Effector CD8-positive, alpha-beta T cell (primary cell): Measurements from ENCODE around the gene CDK17.
"Not testable (repeated sequence)": the region's sequence is repeated elsewhere in the genome, so short reads cannot be mapped to it uniquely, and the experiment has no call there.

Source experiments
- DNase-seq: peaks from one replicate; lab custom pipeline; 2025; lab: John Stamatoyannopoulos, UW

CDK17 gene

DNA sequence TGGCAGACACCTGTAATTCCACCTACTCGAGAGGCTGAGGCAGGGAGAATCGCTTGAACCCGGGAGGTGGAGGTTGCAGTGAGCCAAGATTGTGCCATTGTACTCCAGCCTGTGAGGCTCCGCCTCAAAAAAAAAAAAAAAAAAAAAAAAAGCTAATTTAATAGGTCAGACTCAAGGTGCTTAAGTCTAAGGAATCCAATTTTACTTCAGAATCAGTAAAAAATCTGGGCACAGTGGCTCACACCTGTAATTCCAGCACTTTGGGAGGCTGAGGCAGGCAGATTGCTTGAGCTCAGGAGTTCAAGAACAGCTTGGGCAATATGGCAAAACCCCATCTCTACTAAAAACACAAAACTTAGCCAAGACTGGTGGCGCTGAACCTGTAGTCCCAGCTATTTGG, 7.0 kb downstream of the CDK17 start:
- DNase-seq = not testable (repeated sequence)

DNA sequence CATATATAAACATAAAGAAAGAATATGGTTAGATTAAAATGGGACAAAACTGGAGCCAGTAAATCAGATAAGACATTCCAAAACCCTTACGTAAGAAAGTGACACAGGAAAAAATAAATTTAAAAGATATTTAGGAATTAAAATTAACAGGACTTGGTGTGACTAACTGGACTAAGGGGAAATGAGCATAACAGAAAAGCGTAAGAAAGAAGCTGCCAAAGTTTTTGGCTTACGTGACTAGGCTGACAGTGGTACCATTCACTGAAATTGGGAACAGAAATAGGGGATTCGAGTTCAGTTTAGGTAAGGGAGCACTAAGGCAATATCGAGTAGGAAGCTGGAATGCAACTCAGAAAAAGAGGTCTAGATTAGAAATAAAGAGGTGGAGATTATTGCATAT, 7.8 kb downstream of the CDK17 start:
- DNase-seq = no peak

DNA sequence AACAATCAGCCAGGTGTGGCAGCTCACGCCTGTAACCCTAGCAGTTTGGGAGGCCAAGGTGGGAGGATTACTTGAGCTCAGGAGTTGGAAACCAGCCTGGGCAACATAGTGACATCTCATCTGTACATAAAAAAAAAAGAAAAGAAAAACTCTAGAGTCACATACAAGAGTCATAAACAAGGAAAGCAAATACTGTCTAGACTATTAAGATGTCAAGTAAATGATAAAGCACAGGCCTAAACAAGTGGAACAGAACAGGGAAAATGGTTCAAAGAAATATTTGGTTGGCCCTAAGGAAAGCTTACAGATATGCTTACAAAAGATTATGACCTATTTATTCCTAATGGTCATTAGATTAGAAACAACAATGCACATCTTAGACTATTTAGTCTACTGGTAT, 12.3 kb downstream of the CDK17 start:
- no peak for DNase-seq

DNA sequence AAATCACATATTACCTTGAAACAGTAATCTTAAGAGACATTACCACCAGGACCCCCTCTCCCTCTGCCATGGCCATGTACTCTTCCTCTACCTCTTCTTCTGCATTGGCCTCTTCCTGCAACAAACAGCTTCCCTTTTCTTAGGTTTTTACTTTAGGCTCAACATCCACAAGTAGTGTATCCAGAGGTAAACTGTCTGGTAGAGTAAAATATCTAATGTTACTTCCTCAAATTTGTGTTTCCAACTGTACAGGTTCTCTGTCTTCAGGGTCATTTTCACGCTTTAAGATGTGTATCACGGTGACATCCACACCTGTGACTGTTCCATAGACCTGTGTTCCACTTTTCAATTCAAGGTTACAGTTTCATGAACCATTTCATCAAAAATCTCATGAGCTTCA, 13.4 kb downstream of the CDK17 start:
- no peak for DNase-seq

DNA sequence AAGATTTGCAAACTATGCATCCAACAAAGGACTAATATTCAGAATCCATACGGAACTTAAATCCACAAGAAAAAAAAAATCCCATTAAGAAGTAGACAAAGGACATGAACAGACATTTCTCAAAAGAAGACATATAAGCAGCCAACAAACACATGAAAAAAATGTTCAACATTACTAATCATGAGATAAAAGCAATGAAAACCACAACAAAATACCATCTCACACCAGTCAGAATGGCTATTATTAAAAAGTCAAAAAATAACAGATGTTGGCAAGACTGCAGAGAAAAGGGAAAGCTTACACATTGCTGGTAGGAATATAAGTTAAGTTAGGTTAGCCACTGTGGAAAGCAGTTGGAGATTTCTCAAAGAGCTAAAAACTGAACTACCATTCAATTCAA, 16.2 kb downstream of the CDK17 start:
- no peak for DNase-seq

DNA sequence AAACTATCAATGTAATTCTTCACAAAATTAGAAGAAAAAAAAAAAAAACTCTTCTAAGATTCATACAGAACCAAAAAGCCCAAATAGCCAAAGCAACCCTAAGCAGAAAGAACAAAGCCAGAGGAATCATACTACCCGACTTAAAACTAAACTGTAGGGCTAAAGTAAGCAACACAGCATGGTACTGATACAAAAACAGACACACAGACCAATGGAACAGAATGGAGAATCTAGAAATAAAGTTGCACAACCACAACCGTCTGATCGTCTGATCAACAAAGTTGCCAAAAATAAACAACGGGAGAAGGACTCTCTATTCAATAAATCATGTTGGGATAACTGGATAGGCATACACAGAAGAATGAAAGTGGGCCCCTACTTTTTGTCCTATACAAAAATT, 16.9 kb downstream of the CDK17 start:
- DNase-seq = no peak

DNA sequence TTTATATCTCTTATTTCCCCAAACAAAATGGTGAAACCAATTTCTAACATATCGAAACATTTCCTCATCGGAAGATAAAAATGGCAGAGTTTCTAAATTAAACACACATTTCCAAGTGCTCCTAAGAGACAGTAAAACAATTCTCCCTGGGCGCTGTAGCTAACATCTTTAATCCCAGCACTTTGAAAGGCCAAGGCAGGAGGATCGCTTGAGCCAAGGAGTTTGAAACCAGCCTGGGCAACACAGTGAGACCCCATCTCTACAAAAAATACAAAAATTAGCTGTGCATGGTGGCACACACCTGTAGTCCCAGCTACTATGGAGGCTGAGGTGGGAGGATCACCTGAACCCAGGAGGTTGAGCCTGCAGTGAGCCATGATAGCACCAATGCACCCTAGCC, 20.5 kb downstream of the CDK17 start:
- not testable (repeated sequence) for DNase-seq

DNA sequence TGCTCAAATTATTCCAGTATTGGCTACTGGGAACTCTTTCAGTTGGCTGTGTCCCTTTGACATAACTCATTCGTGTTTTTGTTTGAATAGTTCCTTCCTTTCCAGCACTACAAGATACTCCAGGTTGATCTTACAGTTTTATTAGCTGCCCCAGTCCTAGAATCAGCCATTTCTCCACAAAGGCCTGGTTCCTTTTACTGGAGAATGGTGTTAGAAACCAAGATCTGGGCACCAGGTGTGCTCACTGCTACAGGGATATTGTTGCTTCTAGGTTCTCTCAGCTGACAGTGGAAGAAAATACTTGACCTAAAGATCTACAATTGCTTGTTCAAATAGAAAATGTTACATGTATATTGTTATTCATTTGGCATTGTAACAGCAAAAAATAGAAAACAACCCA, 21.9 kb downstream of the CDK17 start:
- no peak for DNase-seq

DNA sequence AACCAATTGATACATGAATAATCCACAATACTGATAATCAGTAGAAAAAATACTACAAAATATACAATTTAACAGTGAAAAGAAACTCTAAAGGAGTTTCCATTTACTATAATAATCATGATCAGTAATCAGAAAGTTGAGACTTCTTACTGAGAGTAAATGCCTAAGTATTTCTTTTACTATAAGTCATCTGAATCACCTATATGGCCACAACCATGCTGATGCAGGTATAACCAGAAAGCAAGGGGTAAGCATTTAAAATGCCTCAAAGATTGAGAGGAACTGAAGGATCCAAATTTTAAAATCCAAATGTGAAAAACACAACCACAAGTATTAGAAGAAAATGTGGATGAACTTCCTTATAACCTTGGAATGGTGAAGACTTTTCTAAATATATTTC, 23.4 kb downstream of the CDK17 start:
- DNase-seq = no peak

DNA sequence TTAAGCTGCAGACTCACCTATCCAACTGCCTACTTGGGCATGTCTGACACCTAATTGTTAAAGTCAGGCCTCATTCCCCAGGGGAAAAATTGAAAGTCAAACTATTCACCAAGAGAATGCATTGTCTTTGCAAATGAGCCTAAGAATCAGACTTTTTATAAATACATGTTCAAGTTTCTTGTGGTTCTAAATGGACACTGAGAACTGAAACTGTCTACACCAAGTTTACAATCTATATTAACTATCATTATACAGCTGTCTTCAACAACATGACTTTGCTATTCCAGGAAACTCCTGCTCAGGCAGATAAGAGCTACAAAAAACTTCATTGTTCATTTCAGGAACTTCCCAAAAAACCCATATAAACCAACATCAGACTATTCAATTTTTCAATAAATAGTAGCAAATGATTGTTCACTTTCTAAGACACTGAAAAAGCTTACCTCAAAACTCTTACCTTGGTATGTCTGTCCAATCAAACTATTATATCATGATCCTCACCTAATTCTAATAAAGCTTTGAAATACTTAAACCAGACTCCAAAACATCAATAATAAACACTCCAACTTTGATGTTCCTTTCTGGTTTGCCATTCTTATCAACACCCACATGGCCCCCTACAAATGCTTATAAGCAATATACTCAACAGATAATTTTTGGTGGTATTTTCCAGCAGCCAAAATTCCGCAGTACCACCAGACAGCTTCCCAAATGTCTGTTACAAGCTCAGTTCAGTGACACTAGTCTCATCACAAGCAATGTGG, 24.2 kb downstream of the CDK17 start:
- DNase-seq = no peak

DNA sequence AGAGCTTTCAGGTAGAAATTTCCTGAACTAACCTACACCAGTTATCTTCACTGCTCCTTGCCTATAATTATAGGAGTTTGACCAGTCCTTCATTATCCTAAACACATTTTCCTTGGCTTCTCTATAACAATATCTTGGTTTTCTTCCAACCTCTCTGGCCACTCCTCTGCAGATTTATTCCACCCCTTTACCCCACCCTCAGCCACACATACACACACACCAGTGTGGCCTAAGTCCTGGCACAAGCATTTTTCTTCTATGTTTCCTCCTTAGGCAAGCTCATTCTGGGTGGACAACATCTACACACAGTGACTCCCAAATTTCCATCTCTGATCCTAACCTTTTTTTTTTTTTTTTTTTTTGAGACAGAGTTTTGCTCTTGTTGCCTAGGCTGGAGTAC, 25.1 kb downstream of the CDK17 start:
- no peak for DNase-seq

DNA sequence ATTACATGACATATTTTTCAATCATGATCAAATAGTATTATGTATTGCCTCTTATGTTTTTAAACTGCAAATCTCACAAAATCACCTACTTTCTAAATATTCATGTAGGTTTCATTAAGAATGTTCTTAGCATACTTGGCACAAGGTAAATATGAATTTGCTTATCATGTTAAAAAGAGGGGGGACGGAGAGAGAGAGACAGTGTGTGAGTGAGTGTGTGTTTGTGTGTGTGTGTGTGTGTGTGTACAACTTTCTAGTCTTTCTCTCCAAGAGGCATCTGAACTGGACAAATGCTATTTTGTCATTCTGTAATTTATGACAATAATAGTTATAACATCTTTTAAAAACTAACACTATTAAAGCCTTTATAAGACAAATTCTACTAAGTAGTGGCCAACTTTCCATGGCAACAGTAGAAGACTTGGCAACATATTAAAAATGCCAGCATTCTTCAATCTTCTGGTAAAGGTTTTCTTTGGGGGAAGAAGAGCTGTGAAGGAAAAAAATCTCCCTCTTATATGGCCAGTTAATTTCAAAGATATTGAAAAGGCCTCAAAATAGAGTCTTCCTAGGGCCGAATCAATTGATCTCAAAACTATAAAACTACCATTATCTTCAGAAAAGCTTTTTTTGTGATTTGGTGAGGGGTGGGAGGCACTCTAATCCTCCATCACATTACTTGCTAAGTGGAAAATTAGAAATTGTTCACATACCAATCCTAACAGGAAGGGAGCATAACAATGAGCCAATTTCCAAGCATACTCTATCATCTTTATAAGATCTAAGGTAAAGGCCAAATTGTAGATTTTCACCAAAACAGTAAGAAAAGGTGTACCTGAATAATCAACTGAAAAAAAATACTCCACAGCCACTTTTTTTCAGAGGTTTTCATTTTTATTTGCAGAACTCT, 28.2 kb downstream of the CDK17 start:
- no peak for DNase-seq

DNA sequence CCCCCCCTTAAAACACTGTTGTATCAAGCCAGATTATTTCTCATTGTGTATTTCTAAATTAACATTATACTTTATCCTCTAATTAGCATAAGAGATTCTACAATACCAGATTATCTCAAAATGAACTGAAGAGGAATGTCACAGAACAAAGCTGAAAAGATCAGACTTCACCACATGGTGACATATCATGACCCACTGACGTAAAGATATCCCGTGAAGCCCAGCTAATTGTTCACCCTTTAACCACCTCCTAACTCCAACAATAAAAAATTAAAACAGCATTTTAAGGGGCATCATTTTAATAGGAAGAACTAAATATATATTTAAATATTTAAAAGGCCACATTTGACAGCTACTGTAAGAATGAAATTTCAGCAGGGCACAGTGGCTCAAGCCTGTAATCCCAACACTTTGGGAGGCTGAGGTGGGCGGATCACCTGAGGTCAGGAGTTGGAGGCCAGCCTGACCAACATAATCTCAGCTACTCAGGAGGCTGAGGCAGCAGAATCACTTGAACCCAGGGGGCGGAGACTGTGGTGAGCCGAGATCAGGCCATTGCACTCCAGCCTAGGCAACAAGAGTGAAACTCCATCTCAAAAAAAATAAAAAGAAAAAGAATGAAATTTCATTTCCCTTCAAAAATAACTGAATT, 29.0 kb downstream of the CDK17 start:
- no peak for DNase-seq

DNA sequence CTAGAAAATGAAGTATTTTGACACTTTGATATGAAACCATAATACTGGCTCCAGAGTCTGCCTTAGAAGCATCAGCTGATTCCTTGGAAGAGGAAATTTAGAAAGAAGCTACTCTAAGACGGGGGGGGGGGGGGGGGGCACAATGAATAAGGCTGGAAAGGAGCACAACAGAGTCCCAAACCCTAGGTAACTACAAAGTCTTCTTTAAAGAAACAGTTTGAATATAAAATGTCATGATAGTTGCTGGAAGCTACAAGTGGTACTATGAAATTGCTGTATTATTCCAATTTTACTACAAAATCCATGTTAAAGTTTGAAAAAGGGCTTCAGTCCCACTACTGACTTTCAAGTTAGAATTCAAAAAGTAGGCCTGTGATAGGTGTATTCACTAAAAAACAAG, 31.6 kb downstream of the CDK17 start:
- no peak for DNase-seq

DNA sequence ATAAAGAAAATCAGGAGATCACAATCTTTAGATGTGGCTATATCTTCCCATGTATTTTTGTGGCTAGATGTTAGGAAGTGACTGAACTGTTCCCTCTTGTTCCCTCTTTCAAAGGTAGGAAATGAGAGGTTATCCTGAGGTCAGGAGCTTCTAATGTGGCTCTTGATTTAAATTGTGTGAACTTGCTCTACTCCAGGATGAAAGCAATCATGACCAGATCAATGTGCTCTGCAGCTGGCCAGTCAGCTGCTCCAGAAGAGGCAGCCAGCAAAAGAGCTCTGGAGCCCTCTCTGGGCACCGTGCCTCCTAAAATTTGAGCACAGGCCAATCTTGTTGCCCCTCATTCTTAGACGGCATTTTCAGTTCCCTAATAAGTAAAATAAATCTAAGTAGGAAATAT, 32.0 kb downstream of the CDK17 start:
- DNase-seq = no peak

DNA sequence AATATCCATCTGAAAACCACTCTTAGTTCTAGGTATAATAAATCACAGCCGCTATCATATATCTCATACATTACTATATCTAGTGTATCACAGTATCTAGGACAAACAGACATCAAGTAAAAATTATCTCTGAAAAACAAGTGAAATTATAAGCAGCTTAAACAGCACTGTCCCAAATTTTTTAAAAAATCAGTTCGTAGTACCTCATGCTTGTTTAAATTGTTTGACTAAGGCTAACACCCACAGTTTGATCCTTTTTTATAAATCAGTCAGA, 33.9 kb downstream of the CDK17 start:
- DNase-seq = no peak

DNA sequence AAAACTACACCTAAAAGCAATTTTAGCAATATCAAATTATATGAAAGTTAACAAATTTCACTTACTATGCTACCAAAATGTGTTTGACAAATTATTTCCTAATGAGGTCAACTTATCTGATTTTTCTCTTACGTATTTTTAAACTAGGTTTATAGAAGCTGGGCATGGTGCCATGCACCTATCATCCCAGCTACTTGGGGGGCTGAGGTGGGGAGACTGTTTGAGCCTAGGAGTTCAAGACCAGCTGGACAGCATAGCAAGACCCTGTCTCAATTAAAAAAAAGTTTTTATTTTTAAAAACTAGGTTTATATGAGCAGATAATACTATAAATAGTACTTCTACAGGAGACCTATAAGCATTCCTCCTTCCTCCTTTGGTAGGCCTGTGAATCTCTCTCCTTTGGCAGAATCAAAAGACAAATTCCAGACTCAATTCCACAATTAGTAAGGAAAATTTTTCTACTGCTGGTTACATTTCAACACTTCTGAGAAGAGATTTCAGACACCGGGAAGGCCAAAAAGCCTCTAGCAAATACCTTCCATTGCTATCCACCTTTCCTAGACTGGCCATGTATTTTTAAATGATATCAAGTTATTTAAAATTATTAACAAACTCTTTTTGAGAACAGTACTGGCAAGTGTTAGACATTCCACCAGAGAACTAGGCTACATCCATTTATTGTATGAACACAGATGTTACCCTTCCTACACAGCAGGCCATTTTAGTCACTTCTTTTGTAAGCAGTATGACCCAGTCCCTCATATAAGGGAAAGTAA, 34.4 kb downstream of the CDK17 start:
- no peak for DNase-seq

DNA sequence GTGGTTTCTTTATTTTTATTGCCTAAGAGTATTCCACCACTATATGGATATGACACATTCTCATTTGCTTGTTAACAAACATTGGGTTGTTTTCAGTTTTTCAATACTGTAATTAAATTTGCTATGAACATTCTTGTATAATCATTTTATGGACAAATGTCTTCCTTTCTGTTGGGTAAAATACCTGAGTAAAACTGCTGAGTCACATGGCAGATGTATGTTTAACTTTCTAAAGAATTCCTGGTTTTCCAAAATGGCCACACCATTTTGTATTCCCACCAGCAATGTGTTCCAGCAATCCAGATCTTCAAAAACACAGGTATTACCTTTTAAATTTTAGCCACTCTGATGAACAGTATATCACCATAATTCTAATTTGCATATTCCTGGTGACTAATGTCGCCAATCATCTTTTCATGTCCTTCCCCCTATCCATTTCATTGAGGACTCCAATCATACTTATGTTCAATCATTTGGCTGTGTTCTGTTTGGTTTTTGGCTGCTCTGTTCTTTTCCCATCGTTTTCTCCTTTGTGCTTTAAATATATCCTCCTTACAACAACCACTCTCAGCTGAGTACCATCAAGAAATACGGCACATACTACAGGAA, 36.0 kb downstream of the CDK17 start:
- no peak for DNase-seq

DNA sequence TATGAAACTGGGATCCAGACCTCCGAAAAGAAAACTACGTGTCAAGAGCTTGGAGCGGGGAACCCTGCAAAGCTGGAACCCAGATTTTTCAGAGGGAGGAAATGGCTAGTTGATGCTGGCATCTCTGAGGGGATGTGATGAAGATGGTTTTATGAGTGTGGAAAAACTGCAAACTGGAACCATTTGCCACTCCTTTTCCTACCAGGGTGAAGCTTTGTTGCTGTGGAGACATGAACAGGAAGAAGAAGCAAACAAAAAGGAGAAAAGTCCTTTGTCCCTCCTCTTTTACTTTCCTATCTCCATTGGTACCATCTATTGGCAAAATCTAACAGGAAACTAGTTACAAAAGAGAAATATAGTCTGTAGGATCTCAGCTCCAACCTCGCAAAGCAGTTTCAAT, 39.2 kb downstream of the CDK17 start:
- DNase-seq = no peak

DNA sequence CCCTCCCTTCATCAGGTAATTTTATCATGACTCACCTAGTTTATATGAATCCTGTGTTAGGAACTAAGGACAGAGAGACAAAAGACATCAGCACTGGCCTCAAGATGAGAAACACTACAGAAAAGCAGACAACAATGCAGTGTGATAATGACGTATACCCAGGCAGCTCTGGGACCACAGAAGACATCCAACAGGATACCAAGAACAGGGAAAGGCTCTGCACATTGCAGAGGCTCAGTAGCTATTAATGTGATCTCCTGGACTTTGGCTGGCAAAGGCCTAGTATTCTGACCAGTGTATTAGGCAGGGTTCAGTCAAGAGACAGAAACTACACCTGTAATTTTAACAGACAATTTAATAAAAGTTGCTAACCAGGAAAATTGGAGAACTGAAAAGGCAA, 39.7 kb downstream of the CDK17 start:
- DNase-seq = no peak

DNA sequence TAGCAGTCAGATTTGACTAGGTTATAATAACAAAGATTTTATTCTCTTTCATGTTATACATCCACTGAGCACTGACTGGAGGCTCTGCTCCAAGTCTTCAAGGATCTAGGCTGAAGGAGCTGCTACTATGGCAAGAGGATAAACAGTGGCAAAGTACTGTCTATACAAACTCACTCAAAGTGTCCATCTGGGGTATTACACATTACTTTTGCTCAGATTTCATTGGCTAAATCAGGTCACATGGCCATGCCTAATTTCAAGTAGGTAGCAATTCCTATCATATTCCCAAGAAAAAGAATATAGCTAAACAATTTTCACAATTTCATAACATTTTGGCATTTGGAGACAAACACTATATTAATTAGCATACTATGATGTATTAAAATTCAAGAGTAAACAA, 40.9 kb downstream of the CDK17 start:
- DNase-seq = no peak

DNA sequence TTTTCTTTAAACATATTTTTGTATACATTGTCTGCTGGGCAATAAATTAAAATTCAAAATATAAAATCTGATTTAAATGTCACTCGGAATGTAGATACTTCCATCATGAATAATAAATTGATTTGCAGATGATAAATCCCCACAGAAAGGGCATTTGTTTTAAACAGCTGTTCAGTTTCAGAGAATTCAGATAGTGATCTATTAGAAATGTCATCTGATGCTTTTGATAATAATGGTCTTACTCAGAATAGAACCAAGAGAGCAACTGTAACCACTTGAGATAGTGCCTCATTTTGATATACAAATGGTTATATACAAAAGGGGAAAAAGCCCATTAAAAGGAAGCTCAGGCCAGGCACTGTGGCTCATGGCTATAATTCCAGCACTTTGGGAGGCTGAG, 43.4 kb downstream of the CDK17 start:
- no peak for DNase-seq
